HG03280 (cell line): ENCODE measurements around the gene ZMYND19.
"Not testable (repeated sequence)": the region's sequence is repeated elsewhere in the genome, so short reads cannot be mapped to it uniquely, and the experiment has no call there.

ENCODE experiments used
- ATAC-seq: cut with Tn5 transposase; IDR thresholded peaks from one replicate; pipeline ENCODE4 v1.9.1; 2021; ENCODE audit warnings: mild to moderate bottlenecking, moderate library complexity; ENCODE audit not compliant: unreplicated experiment

Gene ZMYND19

DNA sequence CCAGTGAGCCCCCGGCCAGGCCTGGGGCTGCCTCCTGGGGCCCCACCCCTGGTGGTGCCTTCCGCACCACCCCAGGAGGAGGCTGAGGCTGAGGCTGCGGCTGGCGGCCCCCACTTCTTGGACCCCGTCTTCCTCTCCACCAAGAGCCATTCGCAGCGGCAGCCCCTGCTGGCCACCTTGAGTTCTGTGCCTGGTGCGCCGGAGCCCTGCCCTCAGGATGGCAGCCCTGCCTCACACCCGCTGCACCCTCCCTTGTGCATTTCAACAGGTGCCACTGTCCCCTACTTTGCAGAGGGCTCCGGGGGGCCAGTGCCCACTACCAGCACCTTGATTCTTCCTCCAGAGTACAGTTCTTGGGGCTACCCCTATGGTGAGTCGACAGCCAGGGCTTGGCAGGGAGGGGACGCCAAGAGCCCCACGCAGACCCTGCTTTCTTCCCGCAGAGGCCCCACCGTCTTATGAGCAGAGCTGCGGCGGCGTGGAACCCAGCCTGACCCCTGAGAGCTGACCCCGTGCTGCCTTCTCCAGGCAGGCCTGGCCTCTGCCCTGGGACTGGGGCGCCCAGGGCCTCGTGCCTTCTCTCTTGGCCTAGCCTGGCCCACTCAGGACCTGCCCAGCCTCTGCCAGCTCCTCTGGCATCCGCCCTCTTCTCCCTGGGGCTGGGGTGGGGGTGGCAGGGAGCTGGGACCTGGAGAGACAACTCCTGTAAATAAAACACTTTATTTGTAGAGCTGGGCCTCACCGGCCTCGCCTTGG lies 24.5 kb upstream of the ZMYND19 start:
- no peak for ATAC-seq

DNA sequence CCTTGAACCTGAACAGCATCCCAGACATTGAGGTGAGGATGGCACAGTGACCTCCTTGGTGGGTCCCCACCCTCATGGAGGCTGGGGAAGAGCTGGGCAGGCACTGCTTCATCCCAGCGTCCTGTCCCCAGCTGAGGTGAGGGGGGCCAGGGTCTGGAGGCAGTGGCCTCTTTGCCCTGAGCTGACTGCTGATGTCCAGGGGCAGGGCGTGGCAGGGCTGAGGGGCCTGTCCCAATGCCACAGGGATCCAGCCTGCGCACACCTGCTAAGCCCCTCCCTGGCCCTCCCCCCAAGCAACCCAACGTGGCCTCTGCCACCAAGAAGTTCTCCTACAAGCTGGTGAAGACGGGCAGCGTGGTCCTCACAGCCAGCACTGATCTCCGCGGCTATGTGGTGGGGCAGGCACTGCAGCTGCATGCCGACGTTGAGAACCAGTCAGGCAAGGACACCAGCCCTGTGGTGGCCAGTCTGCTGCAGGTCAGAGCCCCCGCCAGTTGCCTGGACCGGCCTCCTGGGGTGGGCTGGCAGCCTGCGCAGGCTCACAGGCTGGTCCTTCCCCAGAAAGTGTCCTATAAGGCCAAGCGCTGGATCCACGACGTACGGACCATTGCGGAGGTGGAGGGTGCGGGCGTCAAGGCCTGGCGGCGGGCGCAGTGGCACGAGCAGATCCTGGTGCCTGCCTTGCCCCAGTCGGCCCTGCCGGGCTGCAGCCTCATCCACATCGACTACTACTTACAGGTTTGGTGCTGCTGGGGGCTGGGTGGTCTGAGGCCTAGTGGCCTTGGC lies 23.6 kb upstream of the ZMYND19 start:
- no peak for ATAC-seq

GRCh38 chr9:137613259-137613658 lies 22.9 kb upstream of the ZMYND19 start:
- no peak for ATAC-seq

GRCh38 chr9:137612741-137613142 lies 22.4 kb upstream of the ZMYND19 start:
- no peak for ATAC-seq

- ATAC-seq: no peak
These were observed 21.6 kb upstream of the ZMYND19 start for GRCh38 chr9:137611623-137612609.

DNA sequence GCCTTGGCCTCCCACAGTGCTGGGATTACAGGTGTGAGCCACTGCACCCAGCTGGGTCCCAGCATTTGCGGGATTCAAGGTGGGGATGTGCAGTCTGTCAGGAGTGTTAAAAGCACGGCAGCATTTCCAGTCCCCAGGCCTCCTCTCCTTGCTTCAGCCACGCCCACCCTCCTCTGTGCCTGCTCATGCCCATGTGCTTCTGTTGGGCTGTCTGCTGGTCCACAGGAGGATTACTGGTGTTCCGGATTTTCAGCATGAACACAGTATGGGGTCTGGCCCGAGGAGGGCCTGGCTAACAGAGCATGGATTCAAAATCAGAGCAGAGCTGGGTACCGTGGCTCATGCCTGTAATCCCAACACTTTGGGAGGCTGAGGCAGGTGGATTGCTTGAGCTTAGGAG lies 20.6 kb upstream of the ZMYND19 start:
- no peak for ATAC-seq

DNA sequence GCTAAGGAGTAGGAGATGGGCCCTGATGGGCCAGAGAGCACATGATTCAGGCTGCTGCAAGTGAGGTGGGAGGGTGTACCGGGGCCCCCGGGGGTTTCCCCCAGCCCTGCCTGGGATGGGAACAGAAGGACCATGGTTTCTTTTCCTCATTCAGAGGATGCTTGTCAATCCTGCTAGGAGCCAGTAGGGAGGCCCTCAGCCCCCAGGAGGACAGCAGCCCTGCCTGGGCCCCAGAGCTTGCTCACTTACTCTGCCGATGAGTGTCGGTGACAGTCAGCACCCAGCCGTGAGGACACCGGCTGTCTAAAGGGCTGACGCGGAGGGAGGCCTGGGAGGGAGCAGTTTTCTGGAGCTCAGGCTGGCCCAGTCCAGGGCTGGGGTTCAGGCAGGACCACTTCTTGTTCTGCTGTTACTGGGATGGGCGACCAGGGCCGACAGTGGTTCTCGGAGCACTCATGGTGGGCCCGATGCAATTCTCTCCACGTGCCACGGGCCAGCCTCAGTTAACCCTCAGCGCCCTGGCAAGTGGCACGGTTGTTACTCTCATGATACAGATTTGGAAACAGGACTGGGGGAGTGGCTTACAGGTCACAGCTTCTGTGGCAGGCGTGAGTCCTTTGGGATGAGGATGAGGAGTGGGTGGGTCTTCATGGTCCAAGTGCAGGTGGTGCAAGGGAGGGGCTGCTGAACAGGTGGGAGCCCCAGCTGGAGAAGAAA lies 17.0 kb upstream of the ZMYND19 start:
- ATAC-seq: no peak

- no peak for ATAC-seq
These were observed 16.4 kb upstream of the ZMYND19 start for GRCh38 chr9:137606734-137607138.

DNA sequence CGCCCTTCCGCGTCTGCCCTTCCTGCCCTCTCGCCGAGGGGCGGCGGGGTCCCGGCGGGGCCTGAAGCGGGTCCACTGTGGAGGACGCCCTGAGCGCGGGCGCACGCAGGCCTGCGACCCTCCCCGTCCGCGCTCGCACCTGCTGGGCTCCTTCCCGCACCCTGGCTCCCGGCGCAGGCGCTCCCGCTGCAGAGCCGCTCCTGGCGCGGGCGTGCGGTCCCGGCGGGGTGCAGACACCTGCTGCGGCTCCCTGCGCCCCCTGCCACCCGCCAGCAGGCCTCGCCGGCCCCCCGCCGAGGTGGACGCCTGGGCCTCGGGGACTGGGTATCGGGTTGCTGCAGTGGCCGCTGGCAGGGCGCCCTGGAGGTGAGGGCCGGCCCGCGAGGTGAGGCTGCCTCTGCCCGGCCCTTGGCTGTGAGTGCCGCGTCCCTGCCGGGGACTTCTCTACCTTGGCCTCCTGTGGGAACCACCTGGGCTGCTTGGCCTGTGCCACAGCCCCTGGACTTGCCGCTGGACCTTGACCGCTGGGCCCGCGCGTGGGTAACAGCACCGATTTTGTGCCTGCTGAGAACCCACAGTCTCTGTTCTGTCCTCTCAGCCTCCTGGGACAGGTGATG lies 15.8 kb upstream of the ZMYND19 start:
- peak; percentile 6 for ATAC-seq

GRCh38 chr9:137605121-137606004 lies 15.1 kb upstream of the ZMYND19 start, which contains the start of gene ARRDC1:
ARRDC1 (plus strand) TSS chr9:137605686; CDS start chr9:137605718, 32 bp downstream.
- ATAC-seq: peak; percentile 77

- ATAC-seq: no peak
These were observed 14.2 kb upstream of the ZMYND19 start for GRCh38 chr9:137604345-137605086.

DNA sequence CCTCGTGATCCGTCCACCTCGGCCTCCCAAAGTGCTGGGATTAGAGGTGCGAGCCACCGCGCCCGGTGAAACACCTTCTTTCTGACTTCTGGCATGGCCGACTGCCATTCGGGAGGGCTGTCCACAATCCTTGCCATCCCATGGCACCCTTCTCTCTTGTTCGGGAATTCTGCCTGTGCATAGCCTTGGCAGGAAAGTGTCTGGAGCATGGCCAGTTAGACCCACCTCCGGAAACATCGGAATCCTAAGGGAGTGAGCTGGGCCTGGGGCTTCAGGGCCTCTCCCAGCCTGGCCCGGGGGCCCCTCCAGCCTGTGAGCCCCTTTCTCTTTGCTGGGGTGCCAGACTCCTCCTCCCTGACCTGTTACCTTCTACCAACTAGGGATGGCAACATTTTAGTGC lies 13.6 kb upstream of the ZMYND19 start:
- ATAC-seq: no peak

GRCh38 chr9:137602661-137603060 lies 12.3 kb upstream of the ZMYND19 start:
- ATAC-seq: no peak

DNA sequence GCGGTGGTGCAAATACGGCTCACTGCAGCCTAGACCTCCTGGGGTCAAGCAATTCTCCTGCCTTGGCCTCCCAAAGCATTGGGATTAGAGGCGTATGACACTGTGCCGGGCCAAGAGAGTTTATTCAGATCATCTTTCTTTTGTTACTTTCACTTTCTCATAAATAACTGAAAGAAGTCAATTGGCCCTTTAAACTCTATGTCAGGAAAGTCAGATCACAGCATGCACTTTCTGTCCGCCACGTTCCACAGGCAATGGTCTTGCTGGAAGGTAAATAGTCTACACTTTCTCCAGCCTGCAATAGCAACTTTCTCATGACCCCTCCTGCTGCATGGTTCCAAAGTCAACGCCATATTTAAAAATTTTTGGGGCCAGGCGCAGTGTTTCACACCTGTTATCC lies 8.6 kb upstream of the ZMYND19 start:
- ATAC-seq: no peak

- not testable (repeated sequence) for ATAC-seq
These were observed 6.3 kb upstream of the ZMYND19 start for GRCh38 chr9:137596577-137596976.

GRCh38 chr9:137593176-137593575 lies 2.9 kb upstream of the ZMYND19 start:
- no peak for ATAC-seq

GRCh38 chr9:137592767-137593166 lies 2.5 kb upstream of the ZMYND19 start:
- no peak for ATAC-seq

DNA sequence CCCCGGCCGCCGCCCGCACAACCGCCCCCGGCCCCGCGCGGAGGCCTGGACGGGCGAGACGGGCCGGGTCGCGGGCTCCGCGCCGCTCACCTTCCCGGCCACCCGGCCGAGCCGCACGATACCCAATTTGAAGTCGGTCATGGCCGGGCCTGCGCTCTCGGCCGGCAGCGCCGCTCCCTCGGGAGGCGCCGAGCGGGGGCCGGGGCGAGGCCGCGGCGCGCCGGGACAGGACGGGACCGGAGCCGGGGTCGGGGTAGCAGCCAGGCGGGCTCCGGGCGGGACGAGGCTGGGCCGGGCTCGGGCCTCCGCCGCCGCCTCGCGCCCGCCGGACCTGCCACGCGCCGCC lies 216 bp downstream of the ZMYND19 start:
- no peak for ATAC-seq
